H1 (cell line): Measurements from ENCODE around the gene HKDC1. TPM values are rescaled to one million over a fixed set of nuclear protein-coding genes. Genes with fewer than 3 reads are reported as not detected.

Experiments used
- CTCF ChIA-PET: fragments of 300-600 bp; sonication (Branson Sonifier 250); formaldehyde crosslinking; loops from one replicate; lab custom pipeline; 2021; ENCODE audit not compliant: partially characterized antibody; lab: Charles Lee
- POLR2A ChIA-PET: fragments of 300-600 bp; sonication (Branson Sonifier 250); formaldehyde crosslinking; loops from one replicate; lab custom pipeline; 2021; ENCODE audit warnings: inconsistent platforms; ENCODE audit not compliant: partially characterized antibody; lab: Charles Lee
- DNase-seq, 2 experiments: peaks; one replicate each; pipeline versions ENCODE4 v3.0.0 to v3.0.0-alpha.2; 2010 to 2022; ENCODE audit warnings: low spot score in 2 of 2, low read depth in 1 of 2, mixed read lengths in 1 of 2
- FAIRE-seq: peaks from 2 replicates; lab custom pipeline; 2011; peaks lifted over from hg19 to GRCh38; lab: Jason Lieb, UNC
- H2AFZ ChIP-seq: 2 replicates; pipeline ENCODE4 v1.8.1; 2012; ENCODE audit warnings: low read length, inconsistent platforms
- H2AK5ac ChIP-seq: 2 replicates; pipeline ENCODE4 v1.6.1; 2013; ENCODE audit warnings: low read depth, low read length
- H2BK120ac ChIP-seq: replicated peaks from 2 replicates; pipeline ENCODE3; 2013; ENCODE audit warnings: low read depth, low read length, inconsistent platforms
- H2BK12ac ChIP-seq: 2 replicates; pipeline ENCODE4 v1.6.1; 2013; ENCODE audit warnings: low read depth, low read length
- H2BK15ac ChIP-seq: 2 replicates; pipeline ENCODE4 v1.6.1; 2013; ENCODE audit warnings: low read length
- H2BK20ac ChIP-seq: 2 replicates; pipeline ENCODE4 v1.6.1; 2013; ENCODE audit warnings: low read length
- H2BK5ac ChIP-seq: 2 replicates; pipeline ENCODE4 v1.6.1; 2013; ENCODE audit warnings: low read depth, low read length
- H3K14ac ChIP-seq: 2 replicates; pipeline ENCODE4 v1.6.1; 2013; ENCODE audit warnings: inconsistent platforms; ENCODE audit not compliant: insufficient read length
- H3K18ac ChIP-seq: 2 replicates; pipeline ENCODE4 v1.6.1; 2013; ENCODE audit warnings: low read length; ENCODE audit errors: extremely low read depth
- H3K23ac ChIP-seq: 2 replicates; pipeline ENCODE4 v1.6.1; 2013; ENCODE audit warnings: inconsistent platforms; ENCODE audit not compliant: insufficient read length
- H3K23me2 ChIP-seq: 2 replicates; pipeline ENCODE4 v1.6.1; 2013; ENCODE audit warnings: low read depth, low read length
- H3K27ac ChIP-seq: 2 replicates; pipeline ENCODE4 v1.6.1; 2011; ENCODE audit warnings: low read depth, low read length, inconsistent platforms
- H3K27me3 ChIP-seq, 4 experiments: replicated peaks in 1 of 4; 1 replicate in 1 of 4; 2 replicates in 3 of 4; pipeline versions ENCODE4 v1.6.1 to v1.8.1; 2011 to 2013; ENCODE audit warnings: low read length in 3 of 4, mild to moderate bottlenecking in 3 of 4, inconsistent platforms in 2 of 4, mixed read lengths in 2 of 4, moderate library complexity in 1 of 4; ENCODE audit not compliant: control insufficient read depth in 3 of 4, insufficient read depth in 3 of 4; ENCODE audit errors: extremely low read depth in 1 of 4
- H3K36me3 ChIP-seq, 4 experiments: 2 replicates each; pipeline versions ENCODE4 v1.6.1 to v1.8.1; 2011 to 2013; ENCODE audit warnings: mild to moderate bottlenecking in 4 of 4, low read length in 3 of 4, moderate library complexity in 2 of 4, control low read depth in 1 of 4, inconsistent platforms in 1 of 4; ENCODE audit not compliant: insufficient read depth in 4 of 4, control insufficient read depth in 2 of 4
- H3K4ac ChIP-seq: replicated peaks from 2 replicates; pipeline ENCODE3; 2013; ENCODE audit warnings: low read length, low read depth, mixed read lengths, inconsistent platforms; ENCODE audit not compliant: insufficient read length
- H3K4me1 ChIP-seq, 4 experiments: replicated peaks in 1 of 4; 1 replicate in 1 of 4; 2 replicates in 3 of 4; pipeline versions ENCODE4 v1.6.1 to v1.8.1; 2011 to 2013; ENCODE audit warnings: low read length in 3 of 4, inconsistent platforms in 2 of 4, mixed read lengths in 1 of 4; ENCODE audit not compliant: insufficient read depth in 4 of 4, control insufficient read depth in 3 of 4
- H3K4me2 ChIP-seq, 2 experiments: 2 replicates each; pipeline versions ENCODE4 v1.6.1 to v1.8.1; 2011 to 2013; ENCODE audit warnings: low read depth in 2 of 2, low read length in 2 of 2, control low read depth in 1 of 2, inconsistent platforms in 1 of 2, mild to moderate bottlenecking in 1 of 2; ENCODE audit not compliant: insufficient read depth in 1 of 2
- H3K4me3 ChIP-seq, 4 experiments: fragments of 200-600, 300-600 bp in 1 of 4; sonication (generic), shearing (Covaris generic), sonication (Bioruptor Twin) in 1 of 4; 2 replicates each; pipeline versions ENCODE4 v1.5.1 to v1.8.1; 2011 to 2016; ENCODE audit warnings: low read length in 4 of 4, low read depth in 3 of 4, control low read depth in 2 of 4, inconsistent platforms in 2 of 4, mild to moderate bottlenecking in 2 of 4, mixed read lengths in 1 of 4, moderate library complexity in 1 of 4; ENCODE audit not compliant: insufficient read depth in 2 of 4; ENCODE audit errors: extremely low read depth in 1 of 4
- H3K56ac ChIP-seq: replicated peaks from 2 replicates; pipeline ENCODE3; 2013; ENCODE audit warnings: low read depth, mild to moderate bottlenecking, mixed read lengths, low read length, inconsistent platforms; ENCODE audit not compliant: insufficient read length
- H3K79me1 ChIP-seq: 2 replicates; pipeline ENCODE4 v1.6.1; 2013; ENCODE audit warnings: low read depth, low read length, control low read depth
- H3K79me2 ChIP-seq, 2 experiments: 2 replicates each; pipeline versions ENCODE4 v1.6.1 to v1.8.1; 2012 to 2013; ENCODE audit warnings: low read length in 2 of 2, mild to moderate bottlenecking in 2 of 2, inconsistent platforms in 1 of 2; ENCODE audit not compliant: insufficient read depth in 2 of 2, control insufficient read depth in 1 of 2
- H3K9ac ChIP-seq, 4 experiments: replicated peaks in 1 of 4; 1 replicate in 1 of 4; 2 replicates in 3 of 4; pipeline versions ENCODE4 v1.6.1 to v1.8.1; 2011 to 2013; ENCODE audit warnings: low read depth in 3 of 4, low read length in 3 of 4, control low read depth in 2 of 4, mild to moderate bottlenecking in 2 of 4, moderate library complexity in 2 of 4, inconsistent platforms in 1 of 4; ENCODE audit errors: extremely low read depth in 1 of 4
- H3K9me3 ChIP-seq, 2 experiments: 2 replicates each; pipeline versions ENCODE4 v1.6.1 to v1.8.1; 2012 to 2013; ENCODE audit warnings: mild to moderate bottlenecking in 2 of 2, moderate library complexity in 2 of 2, control low read depth in 1 of 2, inconsistent platforms in 1 of 2, low read depth in 1 of 2, low read length in 1 of 2, mixed read lengths in 1 of 2; ENCODE audit not compliant: insufficient read depth in 2 of 2
- H4K20me1 ChIP-seq, 2 experiments: replicated peaks in 1 of 2; 2 replicates each; pipeline versions ENCODE3 to v1.8.1; 2011 to 2013; ENCODE audit warnings: inconsistent platforms in 2 of 2, low read length in 2 of 2, mild to moderate bottlenecking in 1 of 2; ENCODE audit not compliant: insufficient read depth in 2 of 2, control insufficient read depth in 1 of 2
- H4K5ac ChIP-seq: 2 replicates; pipeline ENCODE4 v1.6.1; 2013; ENCODE audit warnings: low read length, low read depth, mixed read lengths, inconsistent platforms; ENCODE audit not compliant: insufficient read length
- H4K8ac ChIP-seq: 2 replicates; pipeline ENCODE4 v1.8.0; 2013; ENCODE audit warnings: mild to moderate bottlenecking, moderate library complexity, low read length, inconsistent platforms; ENCODE audit not compliant: insufficient read depth; ENCODE audit errors: extremely low read depth
- H4K91ac ChIP-seq: replicated peaks from 2 replicates; pipeline ENCODE3; 2013; ENCODE audit warnings: low read length, mixed read lengths, inconsistent platforms; ENCODE audit not compliant: insufficient read length
- ASH2L ChIP-seq: fragments of 200-600, 300-600 bp; sonication (generic); IDR thresholded peaks from one replicate; pipeline ENCODE4 v1.7.1; 2017; ENCODE audit warnings: low read length
- BACH1 ChIP-seq: IDR thresholded peaks from 2 replicates; pipeline ENCODE4 v1.6.1; 2012; ENCODE audit warnings: low read length, improper control_type of control experiment
- E2F6 ChIP-seq: IDR thresholded peaks from 2 replicates; pipeline ENCODE4 v1.6.1; 2012; ENCODE audit warnings: inconsistent platforms
- JUND ChIP-seq: IDR thresholded peaks from 2 replicates; pipeline ENCODE4 v1.6.1; 2011; ENCODE audit warnings: mild to moderate bottlenecking, improper control_type of control experiment, low read length
- KDM1A ChIP-seq: fragments of 200-600, 300-600 bp; sonication (generic); IDR thresholded peaks from 2 replicates; pipeline ENCODE4 v1.7.1; 2016; ENCODE audit warnings: mild to moderate bottlenecking, low read length, borderline replicate concordance
- NRF1 ChIP-seq: IDR thresholded peaks from 2 replicates; pipeline ENCODE4 v1.6.1; 2011; ENCODE audit warnings: mild to moderate bottlenecking, low read depth, low read length, improper control_type of control experiment
- RBBP5 ChIP-seq: IDR thresholded peaks from 2 replicates; pipeline ENCODE4 v1.7.1; 2012; ENCODE audit warnings: low read depth, mild to moderate bottlenecking, inconsistent platforms, low read length, moderate library complexity, borderline replicate concordance
- RNF2 ChIP-seq: fragments of 200-900, 300-1000 bp; sonication (generic); IDR thresholded peaks from 2 replicates; pipeline ENCODE4 v1.7.1; 2016; ENCODE audit warnings: borderline replicate concordance, low read depth, mild to moderate bottlenecking, antibody characterized with exemption, low read length; ENCODE audit not compliant: poor library complexity, severe bottlenecking; ENCODE audit errors: missing control alignments
- RXRA ChIP-seq: IDR thresholded peaks from 2 replicates; pipeline ENCODE4 v1.6.1; 2011; ENCODE audit warnings: low read depth, mild to moderate bottlenecking, low read length, moderate library complexity; ENCODE audit not compliant: insufficient read depth
- SIN3A ChIP-seq, 2 experiments: IDR thresholded peaks in 1 of 2; conservative IDR thresholded peaks in 1 of 2; 2 replicates each; pipeline ENCODE4 v1.6.1; 2011 to 2012; ENCODE audit warnings: low read length in 2 of 2, improper control_type of control experiment in 1 of 2, low read depth in 1 of 2, mild to moderate bottlenecking in 1 of 2
- SRF ChIP-seq: IDR thresholded peaks from 2 replicates; pipeline ENCODE4 v1.6.1; 2011; ENCODE audit warnings: mild to moderate bottlenecking, low read depth, low read length, moderate library complexity
- SUZ12 ChIP-seq: fragments of 200-600 bp; sonication (generic); IDR thresholded peaks from 2 replicates; pipeline ENCODE4 v1.6.1; 2012; ENCODE audit warnings: mild to moderate bottlenecking, inconsistent platforms, low read length, moderate library complexity, mixed read lengths
- TEAD4 ChIP-seq: IDR thresholded peaks from 2 replicates; pipeline ENCODE4 v1.6.1; 2012; ENCODE audit warnings: low read depth, low read length, inconsistent platforms, mixed read lengths
- WGBS, 2 experiments: shearing (Covaris generic) in 1 of 2; methylation state at CpG; one replicate each; pipeline versions ENCODE4 v1.1.6 to v1.1.7; 2013 to 2015; ENCODE audit warnings: low lambda C conversion rate in 2 of 2, mixed read lengths in 2 of 2, inconsistent platforms in 1 of 2, low coverage in 1 of 2, missing lambda C conversion rate in 1 of 2; ENCODE audit not compliant: insufficient replicate concordance in 2 of 2, insufficient coverage in 1 of 2, insufficient read length in 1 of 2; ENCODE audit errors: extremely low coverage in 1 of 2, missing lambda C conversion rate in 1 of 2; 5-methylcytosine and 5-hydroxymethylcytosine counted together
- polyA plus RNA-seq, 7 experiments: library from polyadenylated mRNA; depleted of rRNA in 3 of 7; stranded (reverse) in 5 of 7; unstranded in 2 of 7; fragments of >200 nt in 5 of 7; fragments of 200-250 nt in 2 of 7; gene quantifications; 1 replicate in 5 of 7; 2 replicates in 1 of 7; 4 replicates in 1 of 7; pipeline versions ENCODE4 v1.2.1 to v1.2.3, GENCODE V29; 2011 to 2013; ENCODE audit warnings: missing spikeins in 2 of 7, mixed read lengths in 2 of 7
- total RNA-seq: library from RNA; stranded (reverse); fragmentation: NEBNext Ultra II Directional; extraction: Animal tissue kit (Norgen Biotek cat#: 25700); gene quantifications from 2 replicates; pipeline ENCODE4 v1.2.1, GENCODE V29; 2021

Gene HKDC1
- total and polyA plus RNA-seq, 2 of the 8 experiments (the other 6 are each of a cell fraction or from before 2014, with no cell fraction given): 0.12 to 0.78 TPM

DNA sequence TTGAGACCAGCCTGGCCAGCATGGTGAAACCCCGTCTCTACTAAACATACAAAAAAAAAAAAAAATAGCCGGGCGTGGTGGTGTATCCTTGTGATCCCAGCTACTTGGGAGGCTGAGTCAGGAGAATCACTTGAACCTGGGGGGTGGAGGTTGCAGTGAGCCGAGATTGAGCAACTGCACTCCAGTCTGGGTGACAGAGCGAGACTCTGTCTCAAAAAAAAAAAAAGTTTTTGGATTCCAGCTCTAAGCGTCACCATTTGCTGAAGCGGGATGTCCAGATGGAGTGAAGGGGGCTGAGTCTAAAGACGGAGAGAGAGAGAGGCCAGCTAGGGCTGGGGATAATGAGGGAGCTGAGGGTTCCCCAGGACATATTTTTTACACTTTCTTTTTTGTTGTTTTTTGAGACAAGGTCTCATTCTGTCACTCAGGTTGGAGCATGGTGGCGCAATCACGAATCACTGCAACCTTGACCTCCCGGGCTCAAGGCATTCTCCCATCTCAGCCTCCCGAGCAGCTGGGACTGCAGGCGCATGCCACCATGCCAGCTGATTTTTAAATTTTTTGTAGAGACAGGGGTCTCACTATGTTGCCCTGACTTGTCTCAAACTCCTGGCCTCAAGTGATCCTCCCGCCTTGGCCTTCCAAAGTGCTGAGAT lies 48.8 kb downstream of the HKDC1 start:
- Histone ChIP-seq H3K4me1 (no peaks in the 10 kb centered on the region), H3K23me2 (no peaks in the 10 kb centered on the region), H3K4ac (no peak overlapping the region), H2BK15ac (no peak overlapping the region), H2BK12ac (no peak overlapping the region), H3K27me3 (no peaks in the 10 kb centered on the region), H3K79me1 (no peaks in the 10 kb centered on the region), H2BK20ac (no peak overlapping the region), H2AFZ (no peak overlapping the region), H3K79me2 (no peaks in the 10 kb centered on the region), H3K9ac (no peak overlapping the region), H3K23ac (no peak overlapping the region), H2BK5ac (no peak overlapping the region), H3K4me3 (no peak overlapping the region), H3K18ac (no peak overlapping the region), H3K56ac (no peak overlapping the region), H4K8ac (no peak overlapping the region), H4K91ac (no peak overlapping the region), H3K4me2 (no peak overlapping the region), H4K20me1 (no peaks in the 10 kb centered on the region), H3K36me3 (no peaks in the 10 kb centered on the region), H3K9me3 (no peaks in the 10 kb centered on the region), H3K14ac (no peak overlapping the region), H2AK5ac (no peak overlapping the region), H3K27ac (no peak overlapping the region), H2BK120ac (no peak overlapping the region), H4K5ac (no peak overlapping the region)
- POLR2A ChIA-PET: no interaction called here
- CTCF ChIA-PET: interaction anchor here (0.6 to 1.6 kb wide), 7 partner anchors 9 to 175 kb away, joined by 3 to 4 read pairs (median 3); no protein-coding TSS in a partner anchor
- WGBS, 2 experiments: 93% methylated on average over 14 of the region's 14 CpGs; no CpG with 5 or more reads in 1 of the 2 experiments
- DNase-seq (no peak), FAIRE-seq (no peak)
- no peak for TF ChIP-seq RXRA
- TF ChIP-seq ASH2L: no peak
- no peak for TF ChIP-seq KDM1A
- no peak for TF ChIP-seq TEAD4
- no peak for TF ChIP-seq BACH1
- no peak for TF ChIP-seq SUZ12
- no peak for TF ChIP-seq RBBP5
- no peak for TF ChIP-seq E2F6
- TF ChIP-seq SIN3A (conservative IDR thresholded peaks at IDR 0.05 in 1 of 2, IDR thresholded peaks at IDR 0.05 in 1 of 2; ENCODE audit: low read depth in 1 of 2, low read length in 2 of 2): no peak
- TF ChIP-seq SRF: no peak
- no peak for TF ChIP-seq RNF2
- TF ChIP-seq JUND: no peak
- TF ChIP-seq NRF1: no peak
